OCI-LY3 (cell line): Measurements from ENCODE around the gene ADGRG4.

Source experiments
- CTCF ChIP-seq: fragments of 200-600, 300-600 bp; sonication (generic); IDR thresholded peaks from 2 replicates; pipeline ENCODE4 v1.5.1; 2014; ENCODE audit warnings: antibody characterized with exemption, low read length, low read depth
- EZH2phosphoT487 ChIP-seq: fragments of 200-600 bp; shearing (Covaris generic); IDR thresholded peaks from 2 replicates; pipeline ENCODE4 v1.6.1; 2018; ENCODE audit warnings: antibody characterized with exemption, mixed run types, low read depth

GRCh38 chrX:136457303-136457917 is 156.6 kb downstream of the ADGRG4 start:
- TF ChIP-seq CTCF (no peak), EZH2phosphoT487 (no peak)
